Neural progenitor cell (in vitro differentiated cells): ENCODE measurements around the gene PRCC.

Experiments
- CTCF ChIP-seq: fragments of 200-600 bp; sonication (generic); IDR thresholded peaks from 2 replicates; pipeline ENCODE4 v1.5.1; 2017; ENCODE audit warnings: antibody characterized with exemption, mild to moderate bottlenecking
- EZH2 ChIP-seq: fragments of 200-600 bp; sonication (generic); IDR thresholded peaks from 2 replicates; pipeline ENCODE4 v1.6.1; 2017; ENCODE audit warnings: antibody characterized with exemption, mild to moderate bottlenecking, moderate library complexity
- EZH2phosphoT487 ChIP-seq: fragments of 200-600 bp; sonication (generic); IDR thresholded peaks from 2 replicates; pipeline ENCODE4 v1.6.1; 2017; ENCODE audit warnings: antibody characterized with exemption

- TF ChIP-seq CTCF (no peak), EZH2 (no peak), EZH2phosphoT487 (no peak)
These were observed 77.3 kb downstream of the PRCC start for GRCh38 chr1:156844638-156845037.
